Colonic mucosa (tissue), 4 donors: ENCODE data around the gene ZNF609. TPM values are rescaled to one million over a fixed set of nuclear protein-coding genes. Genes with fewer than 3 reads are reported as not detected.

Source experiments
- DNase-seq: peaks from one replicate; pipeline ENCODE4 v3.0.0-alpha.2; 2020
- H3K27ac ChIP-seq: fragments of 200-600 bp; one replicate; pipeline ENCODE4 v1.8.0; 2021
- H3K27me3 ChIP-seq: fragments of 200-600 bp; one replicate; pipeline ENCODE4 v1.8.0; 2021
- H3K36me3 ChIP-seq: fragments of 200-600 bp; one replicate; pipeline ENCODE4 v1.8.0; 2021
- H3K4me1 ChIP-seq: fragments of 200-600 bp; one replicate; pipeline ENCODE4 v1.8.0; 2021; ENCODE audit warnings: mild to moderate bottlenecking
- H3K4me3 ChIP-seq: fragments of 200-600 bp; one replicate; pipeline ENCODE4 v1.8.0; 2021
- H3K9ac ChIP-seq, 2 donors: one replicate each; pipeline ENCODE4 v1.7.0; 2013; ENCODE audit warnings: control low read depth in 2 of 2, low read depth in 2 of 2, low read length in 2 of 2
- H3K9me3 ChIP-seq: fragments of 200-600 bp; one replicate; pipeline ENCODE4 v1.8.0; 2021
- intact Hi-C: fragments of 100-400 bp; cut with DNase I; formaldehyde crosslinking; loops from one replicate; pipeline ENCODE4 v1.14.1; 2022
- total RNA-seq, 2 donors: library from RNA; stranded (reverse); fragmentation: NEBNext Ultra II Directional in 1 of 2; extraction: Animal tissue kit (Norgen Biotek cat#: 25700) in 1 of 2; gene quantifications; one replicate each; pipeline ENCODE4 v1.2.1, GENCODE V29; 2021
- TF ChIP-seq, protein P1 (sequence below): fragments of 200-600 bp; IDR thresholded peaks from one replicate; pipeline ENCODE4 v1.8.0; 2022; ENCODE audit warnings: antibody characterized with exemption, mild to moderate bottlenecking
- donor health status: healthy.
- donor health status: DM: no; HTN: no; CAD: no.
- donor health status: DM: no; HTN: no; CAD: no.

Gene ZNF609
- total RNA-seq, 2 donors from 2014 or later: 24.5 to 24.8 TPM

DNA sequence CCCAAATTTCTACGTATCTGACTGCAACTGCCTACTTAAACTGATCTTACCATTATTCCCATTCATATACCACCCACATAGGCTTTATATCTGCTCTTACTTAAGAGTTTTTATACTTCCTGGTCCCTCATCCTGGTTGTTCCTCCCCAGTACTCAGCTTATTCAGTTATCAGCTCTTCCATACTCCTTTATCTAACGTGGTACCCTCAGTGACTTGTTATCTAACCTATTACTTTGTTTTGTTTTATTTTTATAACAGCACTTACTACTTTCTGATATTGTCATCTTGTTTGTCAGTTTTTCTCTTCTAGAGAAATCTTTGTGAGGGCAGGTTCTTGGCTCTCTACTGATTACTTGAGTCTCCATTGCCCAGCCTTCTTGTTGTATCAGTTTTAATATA lies 100.6 kb downstream of the ZNF609 start:
- no peaks in the 10 kb centered on the region for H3K36me3 ChIP-seq
- no peaks in the 10 kb centered on the region for H3K9me3 ChIP-seq
- intact Hi-C loops: no loop called here
- no peak overlapping the region for H3K4me3 ChIP-seq
- H3K27ac ChIP-seq: no peak overlapping the region
- TF ChIP-seq, protein P1, sequence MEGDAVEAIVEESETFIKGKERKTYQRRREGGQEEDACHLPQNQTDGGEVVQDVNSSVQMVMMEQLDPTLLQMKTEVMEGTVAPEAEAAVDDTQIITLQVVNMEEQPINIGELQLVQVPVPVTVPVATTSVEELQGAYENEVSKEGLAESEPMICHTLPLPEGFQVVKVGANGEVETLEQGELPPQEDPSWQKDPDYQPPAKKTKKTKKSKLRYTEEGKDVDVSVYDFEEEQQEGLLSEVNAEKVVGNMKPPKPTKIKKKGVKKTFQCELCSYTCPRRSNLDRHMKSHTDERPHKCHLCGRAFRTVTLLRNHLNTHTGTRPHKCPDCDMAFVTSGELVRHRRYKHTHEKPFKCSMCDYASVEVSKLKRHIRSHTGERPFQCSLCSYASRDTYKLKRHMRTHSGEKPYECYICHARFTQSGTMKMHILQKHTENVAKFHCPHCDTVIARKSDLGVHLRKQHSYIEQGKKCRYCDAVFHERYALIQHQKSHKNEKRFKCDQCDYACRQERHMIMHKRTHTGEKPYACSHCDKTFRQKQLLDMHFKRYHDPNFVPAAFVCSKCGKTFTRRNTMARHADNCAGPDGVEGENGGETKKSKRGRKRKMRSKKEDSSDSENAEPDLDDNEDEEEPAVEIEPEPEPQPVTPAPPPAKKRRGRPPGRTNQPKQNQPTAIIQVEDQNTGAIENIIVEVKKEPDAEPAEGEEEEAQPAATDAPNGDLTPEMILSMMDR: no peak
- no peak for DNase-seq
- no peak overlapping the region for H3K9ac ChIP-seq
- no peaks in the 10 kb centered on the region for H3K4me1 ChIP-seq
- H3K27me3 ChIP-seq: no peaks in the 10 kb centered on the region

DNA sequence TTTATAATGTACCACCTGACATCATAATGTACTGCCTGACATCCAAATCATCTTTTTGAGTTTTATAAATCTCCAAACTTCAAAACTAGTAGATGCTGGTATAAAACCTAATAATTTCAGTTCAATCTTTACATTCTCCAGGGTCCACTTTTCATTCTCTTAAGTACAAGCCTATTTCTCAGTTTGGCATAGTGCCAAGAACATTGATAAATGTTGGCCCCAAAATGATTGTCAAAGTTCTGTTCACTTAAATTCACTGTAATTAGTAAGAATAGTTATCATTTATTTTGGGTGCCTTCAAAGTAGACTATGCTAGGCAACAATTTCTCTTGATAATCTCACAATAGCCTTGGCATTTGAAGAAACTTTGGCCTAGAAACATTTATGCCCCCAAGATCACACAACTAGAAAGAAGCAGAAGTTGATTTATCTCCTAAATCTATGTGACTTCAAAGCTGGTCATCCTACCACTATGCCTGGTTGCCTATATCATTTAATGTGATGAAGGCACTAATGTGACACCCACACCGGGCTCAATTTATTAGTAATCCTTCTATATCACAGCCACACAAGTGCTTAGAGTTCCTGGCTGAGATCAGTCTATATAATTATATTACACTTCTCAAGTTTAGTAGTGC lies 101.7 kb downstream of the ZNF609 start:
- intact Hi-C loops: no loop called here
- DNase-seq: no peak
- no peak overlapping the region for H3K9ac ChIP-seq
- TF ChIP-seq, protein P1: no peak
- no peaks in the 10 kb centered on the region for H3K36me3 ChIP-seq
- H3K4me3 ChIP-seq: no peak overlapping the region
- H3K27me3 ChIP-seq: no peaks in the 10 kb centered on the region
- H3K4me1 ChIP-seq: no peaks in the 10 kb centered on the region
- no peak overlapping the region for H3K27ac ChIP-seq
- H3K9me3 ChIP-seq: no peaks in the 10 kb centered on the region

DNA sequence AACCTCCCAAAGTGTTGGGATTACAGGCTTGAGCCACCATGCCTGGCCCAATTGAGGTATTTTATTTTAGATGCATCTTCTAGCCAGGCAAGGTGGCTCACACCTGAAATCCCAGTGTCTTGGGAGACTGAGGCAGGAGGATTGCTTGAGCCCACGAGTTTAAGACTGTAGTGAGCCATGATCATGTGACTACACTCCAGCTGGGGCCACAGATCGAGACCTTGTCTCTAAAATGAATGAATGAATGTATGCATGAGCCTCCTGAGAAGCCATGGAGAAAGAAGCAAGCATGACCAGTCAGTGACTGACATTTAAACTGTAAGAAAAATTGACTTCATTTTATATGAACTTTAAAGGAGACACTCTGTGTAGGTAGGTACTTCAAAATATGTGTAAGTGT lies 105.7 kb downstream of the ZNF609 start:
- Histone ChIP-seq H3K4me3 (no peak overlapping the region), H3K9me3 (no peaks in the 10 kb centered on the region), H3K27me3 (no peaks in the 10 kb centered on the region), H3K36me3 (no peaks in the 10 kb centered on the region), H3K27ac (no peak overlapping the region), H3K4me1 (peaks cover 8% of the 10 kb centered on the region), H3K9ac (no peak overlapping the region)
- intact Hi-C loops: no loop called here
- TF ChIP-seq, protein P1: no peak
- no peak for DNase-seq

DNA sequence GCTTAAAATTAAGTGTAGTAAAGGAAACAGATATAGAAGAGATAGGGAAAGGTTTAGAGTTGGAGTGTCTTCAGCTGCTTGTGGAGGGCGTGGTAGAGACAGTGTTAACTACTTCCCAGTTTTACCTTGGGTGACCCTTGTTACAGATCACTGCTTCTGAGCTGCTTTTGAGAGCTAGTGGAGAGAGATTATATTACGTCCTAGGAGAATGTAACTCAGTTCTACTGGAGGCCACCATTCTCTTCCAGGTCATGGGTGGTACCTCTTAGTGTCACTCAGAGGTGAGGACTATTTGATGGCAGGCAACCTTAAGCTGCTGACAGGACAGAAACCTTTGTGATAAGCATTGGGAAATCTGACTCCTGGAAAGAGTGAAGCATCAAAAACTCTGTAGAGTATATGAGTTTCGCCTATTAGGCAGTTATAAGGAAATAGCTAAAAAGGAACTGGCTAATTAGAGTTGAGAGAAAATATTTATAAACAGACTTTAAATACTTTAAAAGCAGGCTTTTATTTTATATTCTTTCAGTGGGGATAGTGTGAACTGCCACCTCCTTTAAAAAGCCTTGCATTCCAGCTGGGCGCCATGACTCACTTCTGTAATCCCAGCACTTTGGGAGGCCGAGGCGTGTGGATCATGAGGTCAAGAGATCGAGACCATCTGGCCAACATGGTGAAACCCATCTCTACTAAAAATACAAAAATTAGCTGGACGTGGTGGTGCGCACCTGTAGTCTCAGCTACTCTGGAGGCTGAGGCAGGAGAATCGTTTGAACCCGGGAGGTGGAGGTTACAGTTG lies 106.5 kb downstream of the ZNF609 start:
- Histone ChIP-seq H3K9me3 (no peaks in the 10 kb centered on the region), H3K9ac (no peak overlapping the region), H3K4me1 (peaks cover 8% of the 10 kb centered on the region), H3K36me3 (no peaks in the 10 kb centered on the region), H3K27ac (no peak overlapping the region), H3K27me3 (no peaks in the 10 kb centered on the region), H3K4me3 (no peak overlapping the region)
- DNase-seq: no peak
- TF ChIP-seq, protein P1: no peak
- intact Hi-C loops: no loop called here

DNA sequence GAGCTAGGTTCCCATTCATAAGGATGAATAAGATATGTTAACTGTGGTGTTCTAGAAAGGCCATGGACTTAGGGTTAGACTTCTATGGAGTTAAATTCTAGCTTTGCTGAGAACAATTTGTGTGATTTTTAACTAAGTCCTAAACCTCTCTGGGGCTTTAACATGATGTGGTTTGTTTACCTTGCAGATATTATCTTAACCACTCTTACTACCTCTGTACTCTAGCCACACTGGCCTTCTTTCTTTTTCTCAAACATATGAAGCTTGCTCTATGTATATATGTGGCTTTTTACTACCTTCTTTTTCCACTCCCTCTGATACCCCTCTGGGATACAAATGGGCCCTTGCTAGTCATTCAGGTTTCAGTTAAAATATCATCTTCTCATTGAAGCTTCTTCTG lies 108.4 kb downstream of the ZNF609 start:
- TF ChIP-seq, protein P1: no peak
- Histone ChIP-seq H3K27ac (no peak overlapping the region), H3K9ac (no peak overlapping the region), H3K4me1 (peaks cover 8% of the 10 kb centered on the region), H3K36me3 (no peaks in the 10 kb centered on the region), H3K4me3 (no peak overlapping the region), H3K9me3 (no peaks in the 10 kb centered on the region), H3K27me3 (no peaks in the 10 kb centered on the region)
- intact Hi-C loops: no loop called here
- DNase-seq: no peak
